NAMALWA (cell line): Measurements from ENCODE around the gene NAV2.
"Not testable (repeated sequence)": the region's sequence is repeated elsewhere in the genome, so short reads cannot be mapped to it uniquely, and the experiment has no call there.

Experiments
- DNase-seq: peaks from one replicate; pipeline ENCODE4 v3.0.0-alpha.2; 2015; ENCODE audit warnings: low spot score

Gene NAV2

GRCh38 chr11:20056950-20057943 lies 344.6 kb downstream of the NAV2 start:
- DNase-seq = no peak

- no peak for DNase-seq
These were observed 346.3 kb downstream of the NAV2 start for GRCh38 chr11:20058749-20059458.

GRCh38 chr11:20059587-20060021 lies 347.0 kb downstream of the NAV2 start:
- no peak for DNase-seq

GRCh38 chr11:20060181-20060580 lies 347.5 kb downstream of the NAV2 start:
- DNase-seq = no peak

- no peak for DNase-seq
These were observed 348.1 kb downstream of the NAV2 start for GRCh38 chr11:20060647-20061205.

GRCh38 chr11:20061776-20062175 lies 349.1 kb downstream of the NAV2 start:
- DNase-seq = no peak

- DNase-seq = no peak
These were observed 352.3 kb downstream of the NAV2 start for GRCh38 chr11:20064961-20065405.

GRCh38 chr11:20065406-20065805 lies 352.8 kb downstream of the NAV2 start:
- no peak for DNase-seq

GRCh38 chr11:20066013-20066782 lies 353.6 kb downstream of the NAV2 start:
- no peak for DNase-seq

- DNase-seq = no peak
These were observed 354.1 kb downstream of the NAV2 start for GRCh38 chr11:20066783-20067156.

- no peak for DNase-seq
These were observed 355.0 kb downstream of the NAV2 start for GRCh38 chr11:20067665-20068064.

GRCh38 chr11:20068691-20069090 lies 356.1 kb downstream of the NAV2 start:
- DNase-seq = no peak

- DNase-seq = no peak
These were observed 357.8 kb downstream of the NAV2 start for GRCh38 chr11:20070459-20070858.

- no peak for DNase-seq
These were observed 363.0 kb downstream of the NAV2 start for GRCh38 chr11:20075627-20076026.

GRCh38 chr11:20078846-20079245 lies 366.2 kb downstream of the NAV2 start:
- DNase-seq = no peak

GRCh38 chr11:20080032-20080685 lies 367.5 kb downstream of the NAV2 start:
- DNase-seq = no peak

- no peak for DNase-seq
These were observed 368.7 kb downstream of the NAV2 start for GRCh38 chr11:20081336-20081735.

- not testable (repeated sequence) for DNase-seq
These were observed 371.2 kb downstream of the NAV2 start for GRCh38 chr11:20083877-20084276.

- no peak for DNase-seq
These were observed 372.5 kb downstream of the NAV2 start for GRCh38 chr11:20084921-20085814.

- DNase-seq = no peak
These were observed 373.3 kb downstream of the NAV2 start for GRCh38 chr11:20085918-20086317.
